Measurements from ENCODE around the gene MARVELD1. TPM values are rescaled to one million over a fixed set of nuclear protein-coding genes. Genes with fewer than 3 reads are reported as not detected.

Gene MARVELD1
- total RNA-seq, 2 experiments from 2014 or later: 0.13 TPM; not detected in 1

- H3K9me3 ChIP-seq (ENCODE audit: low read length): no peaks in the 10 kb centered on the region
- no TSS peak for BruUV-seq (replicated peaks)
- H3K4me1 ChIP-seq (ENCODE audit: insufficient read depth, low read length, poor library complexity, severe bottlenecking): no peaks in the 10 kb centered on the region
- H2AFZ ChIP-seq (ENCODE audit: low read length): no peak overlapping the region
- no peaks in the 10 kb centered on the region for H3K36me3 ChIP-seq (ENCODE audit: insufficient read depth, low read length)
- no peak for TF ChIP-seq EZH2phosphoT487 (IDR thresholded peaks at IDR 0.05; ENCODE audit: borderline replicate concordance, low read depth, low read length)
- peak; percentile 92 for TF ChIP-seq CTCF (conservative IDR thresholded peaks at IDR 0.05; ENCODE audit: low read length)
- no peak overlapping the region for H3K4me3 ChIP-seq (ENCODE audit: low read depth, low read length, poor library complexity, severe bottlenecking)
- POLR2A ChIA-PET: interaction anchor here (0.7 to 1.3 kb wide), 3 partner anchors 11 to 161 kb away, joined by 3 read pairs; no protein-coding TSS in a partner anchor
- CTCF ChIA-PET (ENCODE audit: unreplicated experiment): no interaction called here
- no peaks in the 10 kb centered on the region for H3K79me2 ChIP-seq (ENCODE audit: insufficient read depth, low read depth, low read length)
- DNase-seq (ENCODE audit: low spot score): peak; percentile 41
- intact Hi-C loops (cut with micrococcal nuclease; ENCODE audit: unreplicated experiment): loop anchor here (1.0 kb wide), 1 partner anchor 22 kb away; no protein-coding TSS in a partner anchor
- H3K9me2 ChIP-seq (ENCODE audit: insufficient read depth, low read length): no peaks in the 10 kb centered on the region
- no peaks in the 10 kb centered on the region for H4K20me1 ChIP-seq (ENCODE audit: insufficient read depth, low read length)
- no peak overlapping the region for H3K4me2 ChIP-seq (ENCODE audit: low read length)
- no peak overlapping the region for H3K27ac ChIP-seq (ENCODE audit: low read depth, low read length, poor library complexity, severe bottlenecking)
Observed at GRCh38 chr10:97708976-97709946, 4.3 kb upstream of the MARVELD1 start.

- no peaks in the 10 kb centered on the region for H3K9me3 ChIP-seq (ENCODE audit: low read length)
- no peak overlapping the region for H2AFZ ChIP-seq (ENCODE audit: low read length)
- H3K4me3 ChIP-seq (ENCODE audit: low read depth, low read length, poor library complexity, severe bottlenecking): no peak overlapping the region
- ChIA-PET POLR2A (no interaction called here), CTCF (ENCODE audit: unreplicated experiment) (no interaction called here)
- TF ChIP-seq CTCF (conservative IDR thresholded peaks at IDR 0.05; ENCODE audit: low read length) (no peak), EZH2phosphoT487 (IDR thresholded peaks at IDR 0.05; ENCODE audit: borderline replicate concordance, low read depth, low read length) (no peak)
- H3K4me2 ChIP-seq (ENCODE audit: low read length): no peak overlapping the region
- no peaks in the 10 kb centered on the region for H3K79me2 ChIP-seq (ENCODE audit: insufficient read depth, low read depth, low read length)
- no peaks in the 10 kb centered on the region for H3K9me2 ChIP-seq (ENCODE audit: insufficient read depth, low read length)
- BruUV-seq (replicated peaks): no TSS peak
- H3K36me3 ChIP-seq (ENCODE audit: insufficient read depth, low read length): no peaks in the 10 kb centered on the region
- no peaks in the 10 kb centered on the region for H3K4me1 ChIP-seq (ENCODE audit: insufficient read depth, low read length, poor library complexity, severe bottlenecking)
- no peaks in the 10 kb centered on the region for H4K20me1 ChIP-seq (ENCODE audit: insufficient read depth, low read length)
- intact Hi-C loops (cut with micrococcal nuclease; ENCODE audit: unreplicated experiment): no loop called here
- H3K27ac ChIP-seq (ENCODE audit: low read depth, low read length, poor library complexity, severe bottlenecking): no peak overlapping the region
- no peak for DNase-seq (ENCODE audit: low spot score)
Observed at GRCh38 chr10:97711640-97712572, 1.6 kb upstream of the MARVELD1 start.
